Measurements from ENCODE around the gene ASMTL.
"Not testable (repeated sequence)": the region's sequence is repeated elsewhere in the genome, so short reads cannot be mapped to it uniquely, and the experiment has no call there.

ASMTL gene

GRCh38 chrX:1426321-1426720 is 26.4 kb downstream of the ASMTL start:
- not testable (repeated sequence) for H3K9ac ChIP-seq (ENCODE audit: low read length); H3K4me1 ChIP-seq (ENCODE audit: control insufficient read depth, low read depth, low read length); H3K56ac ChIP-seq (ENCODE audit: low read length); H2AK5ac ChIP-seq (ENCODE audit: low read length); H4K8ac ChIP-seq (ENCODE audit: low read depth, low read length); H3K4me2 ChIP-seq (ENCODE audit: low read length); H2BK15ac ChIP-seq (replicated peaks; ENCODE audit: low read depth); H3K4ac ChIP-seq (ENCODE audit: low read depth, low read length); H3K27me3 ChIP-seq (ENCODE audit: insufficient read depth, low read length, poor library complexity); H3K36me3 ChIP-seq (ENCODE audit: control insufficient read depth, insufficient read depth, low read length); H2BK120ac ChIP-seq (ENCODE audit: low read depth, low read length); H3K23ac ChIP-seq (ENCODE audit: low read length); H3K79me2 ChIP-seq (ENCODE audit: control insufficient read depth, insufficient read depth, low read length); H3K18ac ChIP-seq (ENCODE audit: low read length); H2BK5ac ChIP-seq (ENCODE audit: low read length); H3K4me3 ChIP-seq (ENCODE audit: low read length); DNase-seq; H3K79me1 ChIP-seq (ENCODE audit: low read length); H3K27ac ChIP-seq (ENCODE audit: low read depth, low read length); H4K5ac ChIP-seq (ENCODE audit: low read length)
- no CpG with 5 or more reads among the region's 16 CpGs for WGBS (ENCODE audit: extremely low coverage, insufficient coverage, low lambda C conversion rate)

GRCh38 chrX:1425381-1425780 is 27.3 kb downstream of the ASMTL start:
- Histone ChIP-seq H3K18ac (ENCODE audit: low read length) (no peak overlapping the region), H3K4me2 (ENCODE audit: low read length) (no peak overlapping the region)

GRCh38 chrX:1424147-1424851 is 28.4 kb downstream of the ASMTL start:
- Histone ChIP-seq H3K9ac (ENCODE audit: low read length) (no peak overlapping the region), H3K79me2 (ENCODE audit: control insufficient read depth, insufficient read depth, low read length) (no peaks in the 10 kb centered on the region), H3K18ac (ENCODE audit: low read length) (no peak overlapping the region), H4K5ac (ENCODE audit: low read length) (no peak overlapping the region), H3K79me1 (ENCODE audit: low read length) (no peaks in the 10 kb centered on the region), H3K4ac (ENCODE audit: low read depth, low read length) (no peak overlapping the region), H2AK5ac (ENCODE audit: low read length) (no peak overlapping the region), H3K27me3 (ENCODE audit: insufficient read depth, low read length, poor library complexity) (no peaks in the 10 kb centered on the region), H3K36me3 (ENCODE audit: control insufficient read depth, insufficient read depth, low read length) (peaks cover 2% of the 10 kb centered on the region), H2BK5ac (ENCODE audit: low read length) (no peak overlapping the region), H3K4me3 (ENCODE audit: low read length) (no peak overlapping the region), H3K27ac (ENCODE audit: low read depth, low read length) (no peak overlapping the region), H2BK120ac (ENCODE audit: low read depth, low read length) (no peak overlapping the region), H3K56ac (ENCODE audit: low read length) (no peak overlapping the region), H2BK15ac (replicated peaks; ENCODE audit: low read depth) (no peak overlapping the region), H3K23ac (ENCODE audit: low read length) (no peak overlapping the region), H4K8ac (ENCODE audit: low read depth, low read length) (no peak overlapping the region), H3K4me1 (ENCODE audit: control insufficient read depth, low read depth, low read length) (no peaks in the 10 kb centered on the region), H3K4me2 (ENCODE audit: low read length) (no peak overlapping the region)
- WGBS (ENCODE audit: extremely low coverage, insufficient coverage, low lambda C conversion rate): no CpG with 5 or more reads among the region's 9 CpGs
- no peak for DNase-seq

More at GRCh38 chrX:1425381-1425780, 27.3 kb downstream of the ASMTL start:
- Histone ChIP-seq H3K79me1 (ENCODE audit: low read length) (no peaks in the 10 kb centered on the region), H3K36me3 (ENCODE audit: control insufficient read depth, insufficient read depth, low read length) (peaks cover 2% of the 10 kb centered on the region), H3K27ac (ENCODE audit: low read depth, low read length) (no peak overlapping the region), H2BK120ac (ENCODE audit: low read depth, low read length) (no peak overlapping the region), H2BK5ac (ENCODE audit: low read length) (no peak overlapping the region), H2AK5ac (ENCODE audit: low read length) (no peak overlapping the region), H3K79me2 (ENCODE audit: control insufficient read depth, insufficient read depth, low read length) (no peaks in the 10 kb centered on the region), H4K5ac (ENCODE audit: low read length) (no peak overlapping the region), H3K23ac (ENCODE audit: low read length) (no peak overlapping the region), H3K4me3 (ENCODE audit: low read length) (no peak overlapping the region), H2BK15ac (replicated peaks; ENCODE audit: low read depth) (no peak overlapping the region), H4K8ac (ENCODE audit: low read depth, low read length) (no peak overlapping the region), H3K4me1 (ENCODE audit: control insufficient read depth, low read depth, low read length) (no peaks in the 10 kb centered on the region), H3K4ac (ENCODE audit: low read depth, low read length) (no peak overlapping the region), H3K27me3 (ENCODE audit: insufficient read depth, low read length, poor library complexity) (no peaks in the 10 kb centered on the region), H3K9ac (ENCODE audit: low read length) (no peak overlapping the region), H3K56ac (ENCODE audit: low read length) (no peak overlapping the region)
- no peak for DNase-seq
- WGBS (ENCODE audit: extremely low coverage, insufficient coverage, low lambda C conversion rate): no CpG with 5 or more reads among the region's 10 CpGs

GRCh38 chrX:1423215-1423614 is 29.5 kb downstream of the ASMTL start:
- Histone ChIP-seq H3K27ac (ENCODE audit: low read depth, low read length) (no peak overlapping the region), H3K9ac (ENCODE audit: low read length) (no peak overlapping the region), H3K23ac (ENCODE audit: low read length) (no peak overlapping the region), H3K27me3 (ENCODE audit: insufficient read depth, low read length, poor library complexity) (no peaks in the 10 kb centered on the region), H3K4ac (ENCODE audit: low read depth, low read length) (no peak overlapping the region), H3K4me2 (ENCODE audit: low read length) (no peak overlapping the region), H2BK120ac (ENCODE audit: low read depth, low read length) (no peak overlapping the region), H4K8ac (ENCODE audit: low read depth, low read length) (no peak overlapping the region), H3K4me3 (ENCODE audit: low read length) (no peak overlapping the region), H3K36me3 (ENCODE audit: control insufficient read depth, insufficient read depth, low read length) (peaks cover 2% of the 10 kb centered on the region), H2BK15ac (replicated peaks; ENCODE audit: low read depth) (no peak overlapping the region), H4K5ac (ENCODE audit: low read length) (no peak overlapping the region), H2AK5ac (ENCODE audit: low read length) (no peak overlapping the region), H3K79me2 (ENCODE audit: control insufficient read depth, insufficient read depth, low read length) (no peaks in the 10 kb centered on the region), H2BK5ac (ENCODE audit: low read length) (no peak overlapping the region), H3K18ac (ENCODE audit: low read length) (no peak overlapping the region), H3K4me1 (ENCODE audit: control insufficient read depth, low read depth, low read length) (no peaks in the 10 kb centered on the region), H3K79me1 (ENCODE audit: low read length) (no peaks in the 10 kb centered on the region), H3K56ac (ENCODE audit: low read length) (no peak overlapping the region)
- WGBS (ENCODE audit: extremely low coverage, insufficient coverage, low lambda C conversion rate): no CpG with 5 or more reads among the region's 2 CpGs
- DNase-seq: no peak

- no peak overlapping the region for H3K4ac ChIP-seq (ENCODE audit: low read depth, low read length)
- WGBS (ENCODE audit: extremely low coverage, insufficient coverage, low lambda C conversion rate): no CpG with 5 or more reads among the region's 4 CpGs
- no peak overlapping the region for H3K4me3 ChIP-seq (ENCODE audit: low read length)
- H3K27ac ChIP-seq (ENCODE audit: low read depth, low read length): no peak overlapping the region
- no peaks in the 10 kb centered on the region for H3K79me2 ChIP-seq (ENCODE audit: control insufficient read depth, insufficient read depth, low read length)
- H3K79me1 ChIP-seq (ENCODE audit: low read length): no peaks in the 10 kb centered on the region
- no peak overlapping the region for H3K4me2 ChIP-seq (ENCODE audit: low read length)
- H3K23ac ChIP-seq (ENCODE audit: low read length): no peak overlapping the region
- H4K5ac ChIP-seq (ENCODE audit: low read length): no peak overlapping the region
- no peak overlapping the region for H2AK5ac ChIP-seq (ENCODE audit: low read length)
- no peak overlapping the region for H2BK120ac ChIP-seq (ENCODE audit: low read depth, low read length)
- H3K56ac ChIP-seq (ENCODE audit: low read length): no peak overlapping the region
- no peak overlapping the region for H2BK5ac ChIP-seq (ENCODE audit: low read length)
- no peaks in the 10 kb centered on the region for H3K4me1 ChIP-seq (ENCODE audit: control insufficient read depth, low read depth, low read length)
- H3K18ac ChIP-seq (ENCODE audit: low read length): no peak overlapping the region
- no peak overlapping the region for H2BK15ac ChIP-seq (replicated peaks; ENCODE audit: low read depth)
- H4K8ac ChIP-seq (ENCODE audit: low read depth, low read length): no peak overlapping the region
- no peak for DNase-seq
- no peaks in the 10 kb centered on the region for H3K27me3 ChIP-seq (ENCODE audit: insufficient read depth, low read length, poor library complexity)
- no peak overlapping the region for H3K9ac ChIP-seq (ENCODE audit: low read length)
- no peaks in the 10 kb centered on the region for H3K36me3 ChIP-seq (ENCODE audit: control insufficient read depth, insufficient read depth, low read length)
Measured at GRCh38 chrX:1422135-1422465, 30.6 kb downstream of the ASMTL start.

All from mesendoderm (in vitro differentiated cells).